ENCODE data around the gene CTPS1.

The CTPS1 gene

DNA sequence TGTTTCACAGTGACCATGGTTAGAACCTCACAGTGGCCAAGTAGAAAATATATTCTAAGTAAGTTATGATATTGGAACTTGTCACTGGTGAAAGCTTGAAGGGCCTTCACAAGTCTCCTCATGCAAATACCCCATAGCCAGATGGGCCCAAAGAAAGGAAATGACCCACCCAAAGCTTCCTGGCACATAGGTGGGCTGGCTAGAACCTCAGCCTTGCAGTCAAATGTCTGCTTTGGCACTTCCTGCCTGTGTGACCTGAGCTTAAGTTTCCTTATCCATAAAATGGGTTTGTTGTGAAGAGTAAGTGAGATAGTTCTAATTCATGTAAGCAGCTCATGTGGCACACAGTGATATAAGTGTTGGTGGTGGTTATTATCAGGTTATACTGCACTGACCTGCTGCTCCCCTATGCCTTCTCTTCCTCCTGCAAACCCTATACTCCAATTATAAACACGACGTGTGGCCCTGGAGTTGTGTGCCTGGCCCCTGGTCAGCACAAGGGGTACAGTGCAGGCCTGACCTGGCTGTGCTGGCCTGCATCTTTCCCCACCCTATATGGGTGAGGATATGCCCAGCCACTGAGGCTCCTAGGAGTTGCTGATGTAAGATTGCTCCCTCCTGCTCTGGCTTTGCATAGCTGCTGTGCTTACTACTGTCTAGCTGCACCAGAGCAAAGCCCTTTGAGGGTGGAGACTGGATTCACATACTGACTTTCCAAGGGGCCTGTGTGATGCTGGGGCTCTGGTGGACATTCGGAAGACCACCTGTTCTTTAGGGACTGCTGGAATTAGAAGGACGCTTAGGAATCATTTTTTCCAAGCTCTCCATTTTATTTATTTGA lies 46.7 kb downstream of the CTPS1 start:
- DNase-seq = no peak

GRCh38 chr1:41028034-41028642 lies 48.6 kb downstream of the CTPS1 start:
- no peak for DNase-seq

DNA sequence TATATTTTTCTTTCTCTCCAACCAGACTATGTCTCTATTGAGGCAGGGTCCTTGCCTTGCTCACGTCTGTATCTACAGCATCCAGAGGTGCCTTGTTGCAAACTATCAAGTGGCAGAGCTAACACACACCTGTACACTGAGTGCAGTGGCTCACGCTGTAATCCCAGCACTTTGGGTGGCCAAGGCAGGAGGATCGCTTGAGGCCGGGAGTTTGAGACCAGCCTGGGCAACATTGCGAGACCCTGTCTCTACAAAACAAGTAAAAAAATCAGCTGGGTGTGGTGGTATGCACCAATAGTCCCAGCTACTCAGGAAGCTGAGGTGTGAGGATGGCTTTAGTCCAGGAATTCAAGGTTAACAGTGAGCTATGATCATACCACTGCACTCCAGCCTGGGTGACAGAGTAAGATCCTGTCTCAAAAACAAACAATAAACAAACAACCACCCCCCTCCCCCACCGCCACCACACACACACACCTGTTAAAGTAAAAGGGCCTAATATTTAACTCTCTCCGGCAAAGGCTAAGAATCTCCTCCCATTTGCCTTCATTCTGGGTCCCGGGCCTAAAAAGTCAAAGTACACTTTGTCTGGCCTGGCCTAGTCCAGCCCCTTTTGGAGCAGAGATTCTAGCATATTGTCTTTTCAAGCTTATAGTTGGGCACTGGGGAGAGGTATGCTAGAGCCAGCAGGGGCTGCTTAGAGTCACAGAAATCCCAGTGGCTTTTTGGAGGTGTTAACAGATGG lies 51.5 kb downstream of the CTPS1 start:
- DNase-seq = no peak

- DNase-seq = no peak
These were observed 52.7 kb downstream of the CTPS1 start for GRCh38 chr1:41032147-41032546.

GRCh38 chr1:41033272-41033671 lies 53.8 kb downstream of the CTPS1 start:
- DNase-seq = no peak

DNA sequence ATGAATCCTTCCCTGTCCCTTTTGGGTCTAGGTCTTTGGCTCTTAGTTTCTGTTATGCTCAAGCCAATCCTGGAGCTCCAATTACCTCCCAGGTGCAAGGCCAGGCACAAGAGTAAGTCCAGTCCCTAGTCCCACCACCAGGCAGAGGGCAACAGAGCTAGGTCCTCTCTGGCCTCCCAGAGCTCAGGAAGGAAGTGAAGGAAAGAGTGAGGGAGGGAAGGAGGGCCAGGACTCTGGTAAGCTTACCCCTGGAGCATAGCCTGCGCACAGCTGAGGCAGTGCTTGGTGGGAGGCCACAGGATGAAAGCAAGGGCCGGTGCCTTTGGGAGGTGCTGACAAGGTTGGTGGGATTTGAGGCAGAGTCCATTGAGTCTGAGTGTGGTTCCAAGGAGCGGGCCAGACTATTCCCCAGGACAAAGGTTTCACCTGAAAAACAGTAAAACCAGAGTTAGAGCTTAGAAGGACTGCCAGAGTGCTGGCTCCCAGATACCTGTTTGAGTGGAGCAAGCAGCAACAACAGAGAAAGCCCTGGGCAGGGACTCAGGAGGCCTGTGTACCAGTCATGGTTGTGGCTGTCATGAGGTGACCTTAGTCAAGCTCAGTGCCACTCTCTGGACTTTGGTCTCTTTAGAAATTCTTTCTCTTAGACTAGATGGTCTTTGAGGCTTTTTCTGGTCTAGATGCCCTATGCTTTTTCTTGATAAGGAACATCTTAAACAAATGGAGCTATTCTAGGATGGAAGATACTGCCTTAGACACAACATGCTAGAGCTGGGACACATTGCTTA lies 57.8 kb downstream of the CTPS1 start:
- no peak for DNase-seq

GRCh38 chr1:41038110-41038509 lies 58.6 kb downstream of the CTPS1 start:
- DNase-seq = no peak

DNA sequence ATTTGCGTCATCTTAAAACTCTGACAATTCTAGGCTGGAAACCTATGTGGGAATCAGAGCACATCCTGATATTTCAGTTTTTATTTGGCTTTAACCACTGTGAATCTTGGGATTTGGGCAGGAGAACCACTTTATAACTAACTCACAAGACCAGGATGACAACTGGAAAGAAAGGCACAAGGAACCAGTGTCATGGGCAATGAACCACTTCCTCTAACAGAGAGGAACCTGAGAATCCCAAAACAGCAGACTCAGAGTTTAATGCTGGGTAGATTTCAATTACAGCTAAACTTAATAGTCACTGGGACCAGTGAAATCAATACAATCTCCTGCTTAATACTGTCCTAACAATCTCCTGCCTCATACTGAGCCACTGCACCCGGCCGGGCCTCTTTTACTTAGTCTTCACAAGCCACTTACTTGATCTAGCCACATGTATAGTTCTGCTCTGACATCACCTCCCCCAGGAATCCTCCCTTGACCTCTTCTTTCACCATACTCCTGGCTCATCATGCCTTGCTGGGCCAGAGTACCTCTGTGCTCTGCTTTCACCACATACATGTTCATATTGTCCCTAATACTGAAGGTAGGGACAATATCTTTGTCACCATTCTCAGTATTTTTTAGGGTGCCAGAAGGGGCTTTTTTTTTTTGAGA lies 62.2 kb downstream of the CTPS1 start:
- DNase-seq = no peak

- DNase-seq = no peak
These were observed 64.7 kb downstream of the CTPS1 start for GRCh38 chr1:41044187-41044586.

DNA sequence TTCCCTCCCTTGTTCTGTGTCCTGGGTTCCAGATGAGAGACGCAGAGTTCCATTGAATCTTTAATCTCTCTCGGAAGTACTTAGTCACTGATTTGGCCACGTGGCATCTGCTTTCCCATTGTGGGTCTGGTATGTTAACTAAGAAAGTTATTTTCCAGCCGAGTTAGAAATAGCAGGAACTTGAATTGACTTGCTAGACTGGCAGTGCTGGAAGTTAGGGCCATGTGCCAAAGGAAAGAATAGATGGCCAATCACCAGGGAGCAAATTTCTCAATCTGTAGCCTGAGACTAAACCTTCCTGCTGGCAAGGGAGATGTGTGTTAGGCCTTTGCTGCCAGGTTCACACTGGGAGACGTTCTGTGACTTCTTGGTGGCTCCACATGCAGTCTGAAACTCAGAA lies 66.2 kb downstream of the CTPS1 start:
- no peak for DNase-seq

- DNase-seq = no peak
These were observed 66.9 kb downstream of the CTPS1 start for GRCh38 chr1:41046347-41046775.

- DNase-seq = no peak
These were observed 69.0 kb downstream of the CTPS1 start for GRCh38 chr1:41048540-41048939.

- DNase-seq = no peak
These were observed 71.5 kb downstream of the CTPS1 start for GRCh38 chr1:41051022-41051421.

- DNase-seq = no peak
These were observed 73.8 kb downstream of the CTPS1 start for GRCh38 chr1:41053316-41053715.

- no peak for DNase-seq
These were observed 77.4 kb downstream of the CTPS1 start for GRCh38 chr1:41056907-41057306.
